Skin of body (tissue), 2 donors: ENCODE data around the gene KBTBD2. TPM values are rescaled to one million over a fixed set of nuclear protein-coding genes. Genes with fewer than 3 reads are reported as not detected.
"Not testable (repeated sequence)": the region's sequence is repeated elsewhere in the genome, so short reads cannot be mapped to it uniquely, and the experiment has no call there.

Source experiments
- DNase-seq: peaks from one replicate; lab custom pipeline; 2025; lab: John Stamatoyannopoulos, UW
- total RNA-seq: library from RNA; depleted of rRNA; stranded (reverse); fragments of >200 nt; gene quantifications from one replicate; pipeline ENCODE4 v1.2.3, GENCODE V29; 2014

Gene KBTBD2
- total RNA-seq, 1 donor from 2014 or later = 48.4 TPM

- DNase-seq = not testable (repeated sequence)
These were observed 35.5 kb downstream of the KBTBD2 start for GRCh38 chr7:32855837-32856775.

- not testable (repeated sequence) for DNase-seq
These were observed 40.9 kb downstream of the KBTBD2 start for GRCh38 chr7:32850654-32851053.

GRCh38 chr7:32848655-32849054, 42.9 kb downstream of the KBTBD2 start:
- not testable (repeated sequence) for DNase-seq

GRCh38 chr7:32846630-32847225, 44.8 kb downstream of the KBTBD2 start:
- DNase-seq = peak; percentile 32

GRCh38 chr7:32844748-32845147, 46.8 kb downstream of the KBTBD2 start:
- not testable (repeated sequence) for DNase-seq

GRCh38 chr7:32843763-32844162, 47.8 kb downstream of the KBTBD2 start:
- DNase-seq = not testable (repeated sequence)

GRCh38 chr7:32839846-32840245, 51.7 kb downstream of the KBTBD2 start:
- not testable (repeated sequence) for DNase-seq

- not testable (repeated sequence) for DNase-seq
These were observed 62.4 kb downstream of the KBTBD2 start for GRCh38 chr7:32828996-32829752.

Other genes with a start within 250 kb of the KBTBD2 start
- 194 TPM for gene FKBP9, start 65.7 kb upstream of the KBTBD2 start, total RNA-seq
- 53.1 TPM for gene NT5C3A, start 171.0 kb upstream of the KBTBD2 start, total RNA-seq
- 8.9 TPM for gene RP9, start 217.6 kb upstream of the KBTBD2 start, total RNA-seq
- 40.5 TPM for gene BBS9, start 237.8 kb upstream of the KBTBD2 start, total RNA-seq